Urothelium cell line (cell line): ENCODE data around the gene EME2.
"Not testable (repeated sequence)": the region's sequence is repeated elsewhere in the genome, so short reads cannot be mapped to it uniquely, and the experiment has no call there.

ENCODE experiments used
- DNase-seq: peaks from one replicate; pipeline ENCODE4 v3.0.0; 2011; ENCODE audit warnings: low spot score, mixed read lengths
- FAIRE-seq: peaks from 2 replicates; lab custom pipeline; 2011; peaks lifted over from hg19 to GRCh38; lab: Jason Lieb, UNC

The EME2 gene

DNA sequence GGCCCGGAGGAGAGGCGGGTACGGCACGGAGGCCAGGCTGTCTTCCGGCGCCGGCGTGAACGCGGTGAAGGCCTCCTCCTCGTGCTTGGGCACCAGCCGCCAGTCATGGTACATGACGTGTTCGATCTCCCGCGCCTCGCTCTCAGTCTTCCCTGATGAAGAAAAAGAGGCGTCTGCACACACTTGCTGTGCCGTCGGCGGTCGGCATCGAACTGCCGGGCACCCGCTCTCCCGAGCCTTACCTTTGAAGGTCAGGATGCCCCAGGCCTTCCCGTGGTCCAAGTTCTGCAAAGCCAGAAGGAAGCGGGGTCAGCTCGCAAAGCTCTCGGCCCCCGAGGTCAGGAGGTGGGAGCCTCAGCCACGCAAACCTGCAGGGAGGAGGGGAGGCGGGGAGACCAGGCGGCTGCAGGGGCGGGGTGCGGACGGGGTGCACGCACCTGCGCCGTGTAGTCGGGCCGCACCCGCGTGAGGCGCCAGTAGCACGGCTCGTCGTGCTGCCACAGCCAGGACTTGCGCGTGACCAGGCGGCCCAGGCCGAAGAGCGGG, at the start of gene EME2:
Gene EME2 (plus strand): TSS at position 449 of the 546 bp plus-strand sequence. CDS start 418 bp downstream, outside the sequence.
- no peak for FAIRE-seq
- DNase-seq = no peak

DNA sequence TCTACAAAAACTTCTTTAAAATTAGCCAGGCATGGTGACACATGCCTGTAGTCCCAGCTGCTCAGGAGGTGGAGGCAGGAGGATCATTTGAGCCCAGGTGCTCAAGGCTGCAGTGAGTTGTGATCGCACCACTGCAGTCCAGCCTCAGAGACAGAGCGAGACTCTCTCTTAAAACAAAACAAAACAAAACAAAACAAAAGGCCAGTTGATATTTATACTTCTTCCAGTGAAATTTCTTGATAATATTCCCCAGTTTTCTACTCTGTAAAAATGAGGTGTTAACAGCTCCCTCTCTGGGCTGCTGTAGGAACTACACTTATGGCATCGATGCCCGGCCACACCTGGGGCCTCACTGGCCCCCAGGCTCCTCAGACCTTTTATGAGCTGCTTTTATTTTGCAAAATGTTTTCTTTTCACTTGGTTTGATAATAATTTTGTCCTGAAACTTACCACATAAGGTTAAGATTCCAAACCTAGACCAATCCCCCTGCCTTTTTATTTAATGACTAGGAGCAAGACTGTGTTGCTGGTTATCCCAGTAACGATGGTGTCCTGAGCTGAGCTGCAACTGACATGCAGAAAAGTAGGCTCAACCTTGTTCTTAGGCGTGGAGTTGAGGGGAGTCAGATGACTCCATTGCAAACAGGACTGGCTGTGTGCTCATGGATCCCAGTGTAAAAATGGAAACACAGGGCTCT, 49.0 kb upstream of the EME2 start:
- DNase-seq (peak; percentile 54), FAIRE-seq (no peak)

DNA sequence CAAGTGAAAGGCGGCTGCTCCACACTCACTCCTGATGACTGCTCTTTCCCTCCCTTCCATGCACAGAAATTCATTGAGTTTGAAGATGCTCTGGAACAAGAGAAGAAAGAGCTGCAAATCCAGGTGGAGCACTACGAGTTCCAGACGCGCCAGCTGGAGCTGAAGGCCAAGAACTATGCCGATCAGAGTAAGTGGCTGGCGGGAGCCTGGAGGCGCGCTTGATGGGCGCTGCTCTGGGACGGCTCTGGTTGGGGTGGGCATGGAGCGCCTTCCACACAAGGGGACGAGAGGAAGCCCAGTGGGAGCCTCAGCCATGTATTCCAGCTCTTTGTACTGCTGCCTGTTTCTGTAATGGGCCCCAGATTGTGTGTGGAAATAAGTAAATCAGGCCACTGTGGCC, 48.1 kb upstream of the EME2 start:
- FAIRE-seq = no peak

GRCh38 chr16:1726661-1727502, 45.7 kb upstream of the EME2 start:
- FAIRE-seq = no peak
- DNase-seq = no peak

More for the DNA sequence above, 48.1 kb upstream of the EME2 start:
- no peak for DNase-seq

- DNase-seq = no peak
- peak; percentile 32 for FAIRE-seq
These were observed 44.7 kb upstream of the EME2 start for GRCh38 chr16:1727651-1728624.

DNA sequence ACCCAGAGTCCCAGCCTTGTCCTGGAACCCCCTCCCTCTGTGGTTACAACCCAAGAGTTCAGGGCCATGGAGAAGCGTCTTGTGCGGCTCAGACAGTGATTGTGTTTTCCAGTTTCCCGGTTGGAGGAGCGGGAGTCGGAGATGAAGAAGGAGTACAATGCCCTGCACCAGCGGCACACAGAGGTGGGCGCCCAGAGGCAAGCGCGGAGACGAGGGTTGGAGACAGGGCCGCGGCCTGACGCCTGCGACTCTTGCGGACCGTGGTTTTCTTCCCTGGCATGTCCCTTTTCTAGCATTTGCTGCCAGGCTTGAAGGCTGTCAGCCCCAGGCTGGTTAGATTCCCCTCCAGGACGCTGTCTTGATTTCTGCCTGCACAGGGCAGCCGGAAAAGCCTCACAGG, 43.6 kb upstream of the EME2 start:
- DNase-seq (no peak), FAIRE-seq (peak; percentile 13)

DNA sequence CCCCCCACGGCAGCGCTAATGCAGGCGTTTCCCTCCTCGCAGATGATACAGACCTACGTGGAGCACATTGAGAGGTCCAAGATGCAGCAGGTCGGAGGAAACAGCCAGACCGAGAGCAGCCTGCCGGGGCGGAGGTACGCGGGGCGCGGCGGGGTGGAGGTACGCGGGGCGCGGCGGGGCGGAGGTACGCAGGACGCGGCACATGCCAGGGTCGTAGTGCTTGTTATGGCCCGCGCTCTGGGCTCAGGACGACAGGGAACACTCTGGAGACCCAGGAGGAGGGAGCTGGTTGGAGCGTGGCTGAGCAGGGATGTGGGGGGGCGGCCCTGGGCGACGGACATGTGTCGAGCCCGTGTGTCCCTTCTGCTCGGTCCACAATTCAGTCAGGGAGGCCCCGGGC, 43.2 kb upstream of the EME2 start:
- no peak for DNase-seq
- FAIRE-seq = no peak

GRCh38 chr16:1731073-1731472, 41.5 kb upstream of the EME2 start:
- DNase-seq (no peak), FAIRE-seq (no peak)

DNA sequence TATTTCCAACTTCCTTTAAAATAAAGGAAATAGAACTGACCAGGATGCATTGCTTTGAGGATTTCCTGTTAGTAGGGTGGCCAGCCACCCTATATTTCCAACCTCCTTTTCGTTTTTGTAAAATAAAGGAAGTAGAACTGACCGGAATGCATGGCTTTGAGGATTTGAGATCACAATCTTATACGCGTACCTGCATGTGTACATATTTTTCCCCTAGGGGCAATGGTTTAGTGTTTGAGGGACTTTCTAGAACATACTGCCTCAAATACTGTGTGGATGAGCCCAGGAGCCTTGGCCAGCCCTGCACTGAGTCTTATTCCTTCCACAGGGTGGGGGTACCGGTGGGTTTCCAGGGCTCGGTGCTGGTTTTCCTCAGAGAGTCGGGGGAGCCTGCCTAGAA, 41.0 kb upstream of the EME2 start:
- FAIRE-seq (no peak), DNase-seq (no peak)

DNA sequence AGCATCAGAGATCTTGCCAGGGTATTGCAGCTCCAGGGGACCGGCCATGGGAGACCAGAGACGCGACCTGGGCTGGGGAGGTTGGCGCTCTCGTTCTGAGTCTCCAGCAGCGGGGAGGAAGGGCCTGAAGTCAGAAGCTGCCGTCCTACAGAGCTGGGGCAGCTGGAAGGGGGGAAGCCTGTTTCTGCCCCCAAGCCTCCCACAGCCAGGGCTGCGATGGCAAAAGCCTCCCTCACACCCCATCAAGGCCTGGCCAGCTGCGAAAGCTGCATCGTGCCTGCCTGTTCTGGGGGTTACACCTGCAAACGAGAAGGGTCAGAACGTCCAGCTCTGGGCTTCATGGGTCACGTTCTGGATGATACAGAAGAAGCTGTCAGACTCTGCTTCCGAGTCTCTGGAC, 40.5 kb upstream of the EME2 start:
- FAIRE-seq (no peak), DNase-seq (no peak)

DNA sequence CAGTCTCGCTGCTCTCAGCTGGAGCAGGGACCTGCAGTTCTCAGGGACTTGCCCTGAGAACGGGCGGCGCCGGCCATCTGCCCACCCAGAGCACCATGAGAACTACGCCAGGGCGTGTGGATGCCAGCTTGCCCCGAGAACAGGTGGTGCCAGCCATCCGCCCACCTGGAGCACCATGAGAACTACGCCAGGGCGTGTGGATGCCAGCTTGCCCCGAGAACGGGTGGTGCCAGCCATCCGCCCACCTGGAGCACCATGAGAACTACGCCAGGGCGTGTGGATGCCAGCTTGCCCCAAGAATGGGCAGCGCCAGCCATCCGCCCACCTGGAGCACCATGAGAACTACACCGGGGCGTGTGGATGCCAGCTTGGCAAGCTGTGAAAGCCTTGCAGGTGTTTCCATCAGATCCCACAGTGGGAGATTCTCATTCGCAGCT, 40.0 kb upstream of the EME2 start:
- FAIRE-seq, DNase-seq: not testable (repeated sequence)

GRCh38 chr16:1734123-1734522, 38.5 kb upstream of the EME2 start:
- FAIRE-seq (no peak), DNase-seq (no peak)

DNA sequence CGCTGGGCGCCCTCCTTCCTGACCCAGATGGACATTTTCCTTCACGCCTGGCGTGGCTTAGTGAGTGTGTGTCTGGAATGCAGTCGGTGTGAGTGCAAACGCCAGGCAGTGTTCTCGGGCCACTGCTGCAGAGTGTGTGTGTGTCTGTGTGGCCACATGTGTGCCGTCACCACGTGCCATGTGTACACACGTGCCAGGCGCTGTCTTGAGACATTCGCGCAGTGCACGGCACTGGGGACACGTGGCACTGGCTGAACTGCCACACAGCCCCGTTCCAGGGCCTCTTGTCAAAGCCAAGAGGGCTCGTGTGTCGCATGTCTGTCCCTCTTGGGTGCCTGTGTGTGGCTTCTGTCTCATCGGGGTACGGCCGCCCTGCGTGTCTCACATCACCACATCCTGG, 37.8 kb upstream of the EME2 start:
- DNase-seq (no peak), FAIRE-seq (no peak)

- FAIRE-seq (peak; percentile 74), DNase-seq (no peak)
These were observed 32.4 kb upstream of the EME2 start for GRCh38 chr16:1740234-1740633.

GRCh38 chr16:1740781-1741490, 31.7 kb upstream of the EME2 start:
- no peak for DNase-seq
- no peak for FAIRE-seq

- FAIRE-seq = no peak
- DNase-seq = no peak
These were observed 31.0 kb upstream of the EME2 start for GRCh38 chr16:1741553-1742165.

DNA sequence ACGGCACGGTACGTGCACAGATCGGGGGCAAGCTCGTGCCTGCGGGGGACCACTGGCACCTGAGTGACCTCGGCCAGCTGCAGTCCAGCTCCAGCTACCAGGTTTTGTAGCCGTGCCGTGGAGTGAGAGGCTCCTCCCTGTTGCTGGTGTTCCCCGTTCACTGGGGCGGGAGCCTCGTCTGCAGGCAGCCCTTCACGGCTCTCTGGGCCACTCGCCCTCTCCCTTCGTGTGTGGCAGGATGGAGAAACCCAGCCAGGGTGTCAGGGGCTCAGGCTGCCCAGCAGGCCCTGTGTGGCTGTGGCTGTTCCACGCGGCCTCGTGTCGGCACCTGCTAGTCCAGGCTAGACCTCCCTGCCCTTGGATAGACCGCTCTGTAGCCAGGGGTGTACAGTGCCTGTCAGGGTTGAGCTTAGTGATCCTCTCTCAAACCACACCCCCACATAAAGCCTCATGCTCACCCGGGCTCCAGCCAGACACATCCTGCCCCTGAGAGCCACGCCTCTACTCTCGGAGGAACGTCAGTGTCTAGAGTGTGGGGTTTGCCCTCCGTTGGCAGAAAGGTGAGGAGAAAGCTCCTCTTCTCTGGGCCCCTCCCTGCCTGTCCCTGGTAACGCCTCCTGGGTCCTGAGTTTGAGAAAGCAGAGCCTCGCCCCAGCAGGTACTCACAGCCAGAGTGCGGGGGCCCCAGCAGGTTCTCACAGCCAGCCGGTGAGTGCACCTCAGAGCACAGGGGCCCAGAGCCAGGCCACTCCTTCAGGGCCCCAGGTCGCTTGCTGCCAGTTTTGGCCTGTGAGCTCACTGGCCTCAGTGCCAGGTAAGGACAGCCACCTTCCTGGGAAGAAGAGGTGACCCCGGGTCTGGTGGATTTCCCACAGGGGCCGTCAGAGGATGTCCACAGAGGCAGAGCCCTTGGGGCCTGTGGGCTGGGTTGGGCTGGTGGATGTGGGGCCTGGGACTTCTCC, 29.0 kb upstream of the EME2 start:
- FAIRE-seq (peak; percentile 67), DNase-seq (no peak)

DNA sequence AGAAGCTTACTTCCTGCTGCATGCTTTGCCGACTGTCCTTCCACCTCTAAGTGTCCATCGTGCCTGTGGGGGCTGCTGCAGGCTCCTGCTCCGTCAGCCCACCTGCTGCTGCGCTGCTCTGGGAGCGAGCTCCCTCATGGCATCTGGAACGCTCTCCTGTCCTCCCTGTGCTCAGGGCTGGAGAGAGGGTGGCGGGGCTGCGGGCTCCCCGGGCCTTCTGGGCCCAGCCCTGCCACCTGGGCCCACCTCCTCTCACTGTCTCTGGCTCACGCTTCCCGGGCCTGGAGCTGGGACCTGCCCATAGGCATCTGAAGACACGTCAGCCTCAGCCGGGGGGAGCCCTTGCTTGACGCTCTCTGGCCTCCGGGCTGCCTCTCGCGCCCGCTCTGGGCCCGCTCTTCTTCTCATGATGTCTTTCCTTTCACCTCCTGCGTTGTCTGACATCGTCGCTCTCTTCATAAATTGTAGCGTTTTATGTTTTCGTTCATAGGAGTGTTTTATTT, 28.2 kb upstream of the EME2 start:
- DNase-seq (no peak), FAIRE-seq (no peak)
